CD4-positive, alpha-beta T cell treated with Interleukin-17A for 1 hour (primary cell): ENCODE results near the gene KANSL1.
"Not testable (repeated sequence)": the region's sequence is repeated elsewhere in the genome, so short reads cannot be mapped to it uniquely, and the experiment has no call there.

ENCODE experiments used
- DNase-seq: peaks from one replicate; pipeline ENCODE4 v3.0.0-alpha.2; 2020

Gene KANSL1, protein sequence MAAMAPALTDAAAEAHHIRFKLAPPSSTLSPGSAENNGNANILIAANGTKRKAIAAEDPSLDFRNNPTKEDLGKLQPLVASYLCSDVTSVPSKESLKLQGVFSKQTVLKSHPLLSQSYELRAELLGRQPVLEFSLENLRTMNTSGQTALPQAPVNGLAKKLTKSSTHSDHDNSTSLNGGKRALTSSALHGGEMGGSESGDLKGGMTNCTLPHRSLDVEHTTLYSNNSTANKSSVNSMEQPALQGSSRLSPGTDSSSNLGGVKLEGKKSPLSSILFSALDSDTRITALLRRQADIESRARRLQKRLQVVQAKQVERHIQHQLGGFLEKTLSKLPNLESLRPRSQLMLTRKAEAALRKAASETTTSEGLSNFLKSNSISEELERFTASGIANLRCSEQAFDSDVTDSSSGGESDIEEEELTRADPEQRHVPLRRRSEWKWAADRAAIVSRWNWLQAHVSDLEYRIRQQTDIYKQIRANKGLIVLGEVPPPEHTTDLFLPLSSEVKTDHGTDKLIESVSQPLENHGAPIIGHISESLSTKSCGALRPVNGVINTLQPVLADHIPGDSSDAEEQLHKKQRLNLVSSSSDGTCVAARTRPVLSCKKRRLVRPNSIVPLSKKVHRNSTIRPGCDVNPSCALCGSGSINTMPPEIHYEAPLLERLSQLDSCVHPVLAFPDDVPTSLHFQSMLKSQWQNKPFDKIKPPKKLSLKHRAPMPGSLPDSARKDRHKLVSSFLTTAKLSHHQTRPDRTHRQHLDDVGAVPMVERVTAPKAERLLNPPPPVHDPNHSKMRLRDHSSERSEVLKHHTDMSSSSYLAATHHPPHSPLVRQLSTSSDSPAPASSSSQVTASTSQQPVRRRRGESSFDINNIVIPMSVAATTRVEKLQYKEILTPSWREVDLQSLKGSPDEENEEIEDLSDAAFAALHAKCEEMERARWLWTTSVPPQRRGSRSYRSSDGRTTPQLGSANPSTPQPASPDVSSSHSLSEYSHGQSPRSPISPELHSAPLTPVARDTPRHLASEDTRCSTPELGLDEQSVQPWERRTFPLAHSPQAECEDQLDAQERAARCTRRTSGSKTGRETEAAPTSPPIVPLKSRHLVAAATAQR (N-terminal part only)

DNA sequence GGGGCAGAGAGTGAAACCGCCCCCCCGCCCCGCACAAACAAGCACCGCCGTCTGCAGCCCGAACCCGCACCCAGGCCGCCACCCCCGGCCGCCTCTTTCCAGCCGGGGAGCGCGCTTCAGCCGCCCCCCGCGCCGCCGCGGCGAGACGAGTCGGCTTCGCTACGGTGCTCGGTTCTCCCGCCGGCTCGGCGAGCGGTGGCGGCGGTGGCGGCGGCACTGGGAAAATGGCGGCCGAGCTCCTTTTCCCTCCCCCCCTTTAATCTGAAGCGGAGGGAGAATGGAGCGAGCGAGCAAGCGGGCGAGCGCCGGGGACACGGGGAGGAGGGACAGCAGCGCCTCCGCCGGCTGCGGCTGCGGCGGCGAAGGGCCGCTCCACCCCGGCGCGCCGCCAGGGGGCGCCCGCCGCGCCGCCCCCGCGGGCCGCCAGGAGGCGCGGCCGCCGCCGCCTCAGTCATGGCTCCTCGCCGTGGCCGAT lies at the start of gene KANSL1:
Gene KANSL1, minus strand, starts transcription at position 279 of the 475 bp plus-strand sequence. CDS start 21,286 bp downstream, outside the sequence.
- peak; percentile 94 for DNase-seq

DNA sequence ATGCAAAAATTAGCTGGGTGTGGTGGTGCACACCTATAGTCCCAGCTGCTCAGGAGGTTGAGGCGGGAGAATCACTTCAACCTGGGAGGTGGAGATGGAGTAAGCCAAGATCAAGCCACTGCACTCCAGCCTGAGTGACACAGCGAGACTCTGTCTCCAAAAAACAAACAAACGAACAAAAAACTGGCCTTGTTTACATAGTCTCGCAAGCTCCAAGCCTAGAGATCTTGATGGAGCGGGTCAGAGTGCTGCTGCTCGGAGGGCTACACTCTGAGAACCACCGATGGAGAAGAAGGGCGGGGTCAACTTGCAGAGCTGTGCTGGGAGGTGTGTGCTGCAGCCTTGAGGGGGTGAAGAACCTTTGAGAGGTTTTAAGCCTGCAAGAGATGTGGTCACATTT lies 38.1 kb upstream of the KANSL1 start:
- DNase-seq, result not testable (repeated sequence)

GRCh38 chr17:46225274-46225794 lies 32.1 kb upstream of the KANSL1 start:
- DNase-seq, result peak; percentile 98

GRCh38 chr17:46224864-46225263 lies 31.6 kb upstream of the KANSL1 start:
- not testable (repeated sequence) for DNase-seq

DNA sequence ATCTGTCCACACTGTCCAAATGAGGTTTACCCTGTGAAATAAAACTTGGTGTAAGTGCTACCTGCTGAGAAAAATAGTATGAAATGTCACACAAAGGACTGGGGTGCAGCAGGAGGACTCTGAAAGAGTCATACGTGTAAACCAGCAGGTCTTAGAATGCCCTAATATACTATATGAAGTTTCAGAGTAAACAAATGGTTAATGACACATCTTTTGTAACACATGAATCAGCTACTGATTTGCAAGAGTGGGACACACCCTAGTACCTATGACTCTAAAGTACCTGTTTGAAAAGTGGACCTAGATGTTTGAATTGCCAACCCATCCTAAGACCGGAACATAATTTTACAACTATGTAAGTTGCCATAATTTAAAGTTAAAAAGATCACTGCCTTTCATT lies 29.8 kb upstream of the KANSL1 start:
- DNase-seq, result not testable (repeated sequence)

DNA sequence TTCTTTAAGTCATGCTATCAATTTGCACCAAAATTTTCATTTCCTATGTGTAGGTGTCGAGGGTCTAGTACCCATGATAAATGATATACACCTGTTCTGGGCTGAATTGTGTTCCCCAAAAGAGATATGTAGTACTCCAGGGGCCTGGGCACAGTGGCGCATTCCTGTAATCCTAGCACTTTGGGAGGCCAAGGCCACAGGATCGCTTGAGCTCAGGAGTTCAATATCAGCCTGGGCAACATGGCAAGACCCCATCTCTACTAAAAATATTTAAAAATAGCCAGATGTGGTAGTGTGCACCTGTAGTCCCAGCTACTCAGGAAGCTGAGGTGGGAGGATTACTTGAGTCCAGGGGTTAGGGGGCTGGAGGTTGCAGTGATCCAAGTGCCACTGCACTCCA lies 23.5 kb upstream of the KANSL1 start:
- DNase-seq, result no peak

GRCh38 chr17:46212634-46213435 lies 19.6 kb upstream of the KANSL1 start:
- peak; percentile 89 for DNase-seq

GRCh38 chr17:46208997-46209396 lies 15.8 kb upstream of the KANSL1 start:
- no peak for DNase-seq

DNA sequence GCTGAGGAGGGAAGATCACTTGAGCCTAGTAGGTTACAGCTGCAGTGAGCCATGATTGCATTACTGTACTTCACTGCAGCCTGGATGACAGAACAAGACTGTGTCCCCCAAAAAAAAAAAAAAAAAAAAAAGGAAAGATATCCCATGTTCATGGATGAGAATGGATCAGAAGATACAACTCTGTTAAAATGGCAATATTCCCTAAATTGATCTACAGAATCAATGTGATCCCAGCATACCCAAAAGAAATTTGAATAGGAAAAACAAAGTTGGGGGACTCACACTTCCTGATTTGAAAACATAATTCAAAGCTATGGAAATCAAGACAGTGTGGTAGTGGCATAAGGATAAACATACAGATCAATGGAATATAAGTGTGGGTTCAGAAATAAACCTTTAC lies 12.7 kb upstream of the KANSL1 start:
- no peak for DNase-seq

DNA sequence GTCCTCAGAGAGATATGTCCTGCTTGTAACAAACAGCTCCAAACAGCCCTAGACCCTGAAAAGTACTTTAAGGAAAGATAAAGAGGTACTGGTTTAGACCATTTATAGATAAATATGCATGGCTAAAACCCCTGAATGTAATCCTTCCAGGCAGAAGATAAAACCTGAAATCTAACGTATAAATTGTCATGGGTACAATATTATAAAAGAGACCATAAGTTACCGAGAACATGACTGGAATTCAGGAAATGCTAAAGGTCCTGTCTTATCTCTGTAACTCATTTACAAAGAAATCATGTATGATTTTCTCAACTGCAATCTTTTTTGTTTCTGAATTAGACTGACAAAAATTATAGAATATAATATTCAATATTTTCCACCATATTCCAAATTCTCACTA lies 9.2 kb upstream of the KANSL1 start:
- DNase-seq, result no peak

DNA sequence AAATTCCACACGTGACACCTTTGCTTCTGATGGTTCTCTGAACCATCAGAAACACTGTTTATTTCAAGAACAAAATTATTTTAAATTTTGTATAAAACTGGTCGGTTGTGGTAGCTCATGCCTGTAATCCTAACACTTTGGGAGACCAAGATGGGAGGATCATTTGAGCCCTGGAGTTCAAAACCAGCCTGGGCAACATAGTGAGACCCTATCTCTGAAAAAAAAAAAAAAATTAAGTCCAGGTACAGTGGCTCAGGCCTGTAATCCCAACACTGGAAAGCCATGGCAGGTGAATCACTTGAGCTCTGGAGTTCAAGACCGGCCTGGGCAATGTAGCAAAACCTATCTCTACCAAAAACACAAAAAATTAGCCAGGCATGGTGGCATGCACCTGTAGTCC lies 8.3 kb upstream of the KANSL1 start:
- no peak for DNase-seq

GRCh38 chr17:46200197-46200596 lies 7.0 kb upstream of the KANSL1 start:
- no peak for DNase-seq

DNA sequence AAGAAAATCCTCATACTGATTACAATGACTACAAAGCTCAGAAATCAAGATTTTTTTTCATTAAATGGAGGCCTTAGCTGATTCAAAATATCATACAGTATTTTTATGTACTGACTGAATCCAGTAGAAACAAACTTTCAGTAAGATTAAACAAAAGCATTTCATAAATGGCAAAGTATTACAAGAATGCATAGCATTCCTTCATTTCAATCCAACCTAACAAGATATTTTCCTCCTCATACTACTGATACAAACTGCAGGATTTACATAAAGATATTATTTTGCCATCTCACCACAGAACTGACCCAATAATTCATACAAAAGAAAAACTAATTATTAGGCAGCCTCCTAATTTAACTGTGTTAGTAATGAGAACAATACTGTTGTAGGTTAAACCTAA lies 6.2 kb upstream of the KANSL1 start:
- no peak for DNase-seq

DNA sequence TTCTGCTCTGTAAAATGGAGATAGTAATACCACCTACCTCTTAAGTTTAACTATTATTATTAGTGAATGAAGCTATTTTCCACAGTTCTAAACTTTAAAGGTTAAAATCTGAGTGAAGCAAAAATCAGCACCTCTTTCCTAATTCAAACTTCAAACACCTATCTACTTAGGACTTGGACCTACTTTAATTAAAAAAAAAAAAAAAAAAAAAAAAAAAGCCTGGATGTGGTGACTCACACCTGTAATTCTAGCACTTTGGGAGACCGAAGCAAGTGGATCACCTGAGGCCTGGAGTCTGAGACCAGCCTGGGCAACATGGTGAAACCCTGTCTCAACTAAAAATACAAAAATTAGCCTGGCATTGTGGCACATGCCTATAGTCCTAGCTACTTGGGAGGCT lies 5.0 kb upstream of the KANSL1 start:
- DNase-seq, result no peak

GRCh38 chr17:46197530-46197929 lies 4.3 kb upstream of the KANSL1 start:
- no peak for DNase-seq

DNA sequence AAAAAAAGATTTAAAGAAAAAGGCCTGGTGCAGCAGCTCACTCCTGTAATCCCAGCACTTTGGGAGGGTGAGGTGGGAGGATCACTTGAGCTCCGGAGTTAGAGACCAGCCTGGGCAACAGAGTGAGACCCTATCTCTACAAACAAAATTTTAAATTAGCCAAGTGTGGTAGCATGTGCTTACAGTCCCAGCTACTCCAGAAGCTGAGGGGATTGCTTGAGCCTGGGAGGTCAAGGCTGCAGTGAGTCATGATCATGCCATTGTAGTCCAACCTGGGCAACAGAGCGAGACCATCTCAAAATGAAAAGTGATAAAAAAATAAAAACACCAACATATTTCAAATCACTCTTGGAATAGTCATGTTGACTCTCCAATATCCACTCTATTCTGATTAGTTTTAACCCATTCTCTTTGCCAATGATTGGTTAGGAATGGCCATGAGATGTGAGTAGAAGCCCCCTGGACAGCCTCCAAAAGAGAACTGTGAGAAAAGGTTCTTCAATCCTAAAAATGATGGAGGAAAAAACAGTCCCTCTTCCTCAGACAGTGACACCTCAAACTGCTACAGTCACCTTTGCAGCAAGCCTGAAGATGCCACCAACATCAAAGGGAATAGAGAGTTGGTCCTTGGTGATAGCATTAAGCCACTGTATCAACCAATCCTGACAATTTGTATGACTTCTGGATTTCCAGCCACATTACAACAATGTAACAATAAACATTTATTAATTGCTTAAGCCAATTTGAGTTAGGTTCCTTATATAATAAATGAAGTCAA lies 2.9 kb upstream of the KANSL1 start:
- no peak for DNase-seq

GRCh38 chr17:46195217-46195855 lies 2.1 kb upstream of the KANSL1 start:
- no peak for DNase-seq

DNA sequence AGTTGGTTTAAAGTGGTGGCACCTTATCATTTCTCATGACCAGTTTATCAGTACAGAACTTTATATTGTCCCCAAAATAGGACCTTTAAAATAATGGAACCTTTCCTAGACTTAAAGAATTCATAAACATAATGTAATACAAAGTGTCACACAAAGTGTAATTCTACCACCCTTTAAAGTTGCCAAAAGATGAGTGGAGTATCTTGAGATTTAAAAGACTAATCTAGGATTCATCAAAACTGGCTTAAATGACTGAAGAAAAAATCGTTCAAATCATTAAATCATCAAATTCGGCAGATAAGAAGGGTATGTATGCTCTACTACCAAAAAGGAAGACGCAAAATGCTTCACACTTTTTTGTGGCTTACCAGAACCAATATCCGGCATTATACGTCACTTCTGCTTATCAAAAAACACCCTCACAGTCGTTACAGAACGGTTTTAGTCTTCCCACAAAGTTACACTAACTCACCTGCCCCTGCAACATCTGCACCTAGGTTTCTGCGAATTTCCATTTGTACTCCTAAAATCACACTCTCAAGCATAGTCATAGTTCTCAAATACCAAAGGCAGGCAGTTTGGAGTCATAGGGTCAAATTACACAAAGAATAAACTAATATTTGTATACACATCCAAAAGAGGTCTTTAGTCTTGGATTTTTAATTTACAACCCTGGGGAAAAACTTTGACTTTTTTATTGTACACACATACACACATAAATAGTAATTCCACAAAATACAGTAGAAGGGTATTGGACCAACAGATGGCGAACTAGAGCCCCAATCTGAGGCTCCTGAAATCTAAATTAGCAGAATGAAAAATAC lies 1.4 kb upstream of the KANSL1 start:
- DNase-seq, result peak; percentile 96

GRCh38 chr17:46193626-46194392 lies 580 bp upstream of the KANSL1 start:
- DNase-seq, result peak; percentile 97
